NCI-H226 (cell line): ENCODE data around the gene HEMK1.
A peak's percentile ranks its signal among the peaks of the same experiment; 100 is the strongest.

Experiments used
- DNase-seq: peaks from one replicate; pipeline ENCODE4 v3.0.0-alpha.2; 2015

Gene HEMK1

GRCh38 chr3:50568947-50569749, at the start of gene HEMK1:
Gene HEMK1, plus strand, starts transcription at chr3:50569522. Its CDS starts 1,583 bp downstream, at chr3:50571105.
- peak; percentile 69 for DNase-seq

DNA sequence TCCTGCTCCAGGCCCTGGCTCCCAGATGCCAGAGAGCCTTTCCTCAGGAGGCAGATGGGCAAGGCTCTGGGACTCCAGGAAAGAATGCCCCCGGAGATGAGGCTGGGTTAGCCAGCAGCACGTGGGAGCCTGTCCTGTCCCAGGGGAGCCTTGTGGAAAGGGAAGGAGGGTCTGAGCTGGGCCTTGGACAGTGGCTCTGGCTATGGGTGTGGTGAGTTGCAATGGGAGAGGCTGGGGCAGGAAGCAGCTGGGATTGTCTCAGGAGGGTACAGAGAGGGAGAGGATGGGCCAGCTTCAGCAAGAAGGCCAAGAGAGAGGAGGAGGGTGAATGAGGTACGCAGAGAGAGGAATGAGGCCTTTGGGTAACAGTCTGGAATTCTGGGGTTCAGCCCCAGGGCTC, 48.5 kb upstream of the HEMK1 start:
- DNase-seq = no peak

DNA sequence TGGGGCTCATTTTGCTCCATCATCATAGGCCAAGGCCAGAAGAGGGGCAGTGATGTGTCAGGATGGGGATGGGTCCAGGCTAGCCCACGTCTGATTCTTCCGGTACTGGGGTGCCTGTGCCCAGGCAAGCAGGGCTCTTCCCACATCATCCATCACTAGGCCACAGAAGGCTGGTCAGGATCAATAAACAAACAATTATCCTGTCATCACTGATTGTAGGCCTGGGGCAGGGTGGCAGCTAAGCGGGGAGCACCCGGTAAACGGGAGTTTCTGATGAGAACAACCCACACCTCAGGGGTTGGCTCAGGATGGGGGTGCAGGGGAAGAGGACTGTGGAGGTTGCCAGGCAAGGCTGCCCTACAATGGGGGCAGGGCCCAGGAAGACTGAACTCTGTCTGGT, 47.8 kb upstream of the HEMK1 start:
- DNase-seq = no peak

GRCh38 chr3:50523279-50523811, 46.0 kb upstream of the HEMK1 start:
- no peak for DNase-seq

DNA sequence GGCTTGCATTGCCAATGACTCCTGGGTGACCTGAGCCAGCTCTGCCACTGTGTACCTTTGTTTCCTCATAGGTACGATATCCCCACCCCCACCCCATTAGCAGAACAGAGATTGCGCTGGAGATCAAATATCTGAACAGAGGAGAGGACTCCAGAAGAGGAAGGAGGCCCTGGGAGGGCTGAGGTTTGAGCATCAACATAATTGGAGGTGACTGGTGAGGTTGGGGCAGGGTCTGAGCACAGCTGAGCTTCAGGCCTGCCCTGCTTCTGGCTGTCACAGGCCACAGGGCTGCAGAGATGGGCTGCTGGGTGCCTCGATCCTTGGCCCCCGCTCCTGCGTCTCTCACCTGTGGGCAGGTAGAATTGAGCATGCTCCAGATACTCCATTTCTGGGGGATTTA, 44.6 kb upstream of the HEMK1 start:
- no peak for DNase-seq

- no peak for DNase-seq
These were observed 44.0 kb upstream of the HEMK1 start for GRCh38 chr3:50525191-50525910.

DNA sequence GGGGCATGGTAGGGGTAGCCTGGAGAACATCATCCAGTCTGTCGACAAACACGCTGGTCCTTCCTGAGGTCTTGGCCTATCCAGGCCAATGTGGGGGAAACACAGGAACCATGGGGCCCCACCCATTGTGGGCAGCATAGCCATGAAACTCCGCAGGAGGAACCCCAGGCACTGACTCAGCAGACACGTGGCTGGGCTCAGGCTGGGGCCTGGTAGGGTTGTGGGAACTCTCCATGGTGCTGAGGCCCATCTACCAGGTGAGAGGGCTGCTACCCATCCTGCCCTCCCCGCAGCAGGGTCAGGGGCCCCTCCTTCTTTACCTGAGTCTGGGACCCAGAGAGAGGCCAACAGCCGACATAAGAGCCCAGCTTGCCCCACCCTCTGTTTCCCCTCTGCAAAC, 43.3 kb upstream of the HEMK1 start:
- peak; percentile 67 for DNase-seq

- no peak for DNase-seq
These were observed 39.0 kb upstream of the HEMK1 start for GRCh38 chr3:50530001-50530970.

DNA sequence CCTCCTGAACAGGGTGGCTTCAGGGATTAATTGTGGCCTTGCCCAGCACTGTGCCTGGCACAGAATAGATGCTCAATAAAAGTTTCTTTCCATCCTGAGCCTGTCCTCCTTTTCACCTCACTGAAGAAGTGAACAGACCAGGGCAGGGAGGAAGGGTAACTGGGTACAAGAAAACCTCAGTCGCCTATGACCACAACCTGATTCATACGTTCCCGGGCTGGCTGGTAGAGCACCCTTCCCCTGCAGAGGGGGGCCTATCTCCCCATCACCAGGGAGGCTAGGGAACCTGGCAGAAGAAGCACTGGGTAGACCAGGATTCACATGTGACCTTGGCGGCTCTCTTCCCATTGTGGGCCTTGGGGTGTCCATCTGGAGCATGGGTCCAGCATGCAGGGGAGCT, 38.1 kb upstream of the HEMK1 start:
- DNase-seq = no peak

DNA sequence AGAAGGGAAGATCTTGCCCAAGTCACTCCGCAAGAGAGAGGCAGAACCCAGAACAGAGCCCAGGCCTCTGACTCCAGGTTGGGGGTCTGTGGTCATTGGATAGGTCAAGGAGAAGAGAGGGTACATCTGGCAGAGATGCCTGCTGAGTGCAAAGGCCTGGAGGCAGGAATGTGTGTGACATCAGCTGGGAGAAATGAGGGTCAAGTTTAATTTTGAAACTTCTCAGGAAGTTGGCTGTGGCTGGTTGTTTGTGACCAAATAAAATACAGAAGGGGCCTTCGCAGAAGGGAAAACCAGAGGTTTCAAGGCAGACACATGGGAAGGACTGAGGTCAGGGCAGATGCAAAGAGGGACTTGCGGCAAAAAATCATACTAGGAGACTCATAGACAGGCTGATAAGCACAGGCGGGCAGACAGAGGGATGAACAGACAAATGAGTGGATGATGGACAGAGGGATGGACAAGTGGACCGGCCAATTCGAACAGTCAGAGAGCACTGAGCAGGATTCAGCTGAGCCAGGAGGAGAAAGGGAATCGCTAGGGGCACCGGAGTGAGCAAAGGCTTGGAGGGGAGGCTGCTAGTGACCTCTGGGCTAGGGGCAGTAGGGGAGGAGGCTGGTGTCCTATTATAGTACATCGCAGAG, 37.1 kb upstream of the HEMK1 start:
- DNase-seq = no peak

GRCh38 chr3:50533316-50533715, 36.0 kb upstream of the HEMK1 start:
- DNase-seq = no peak

DNA sequence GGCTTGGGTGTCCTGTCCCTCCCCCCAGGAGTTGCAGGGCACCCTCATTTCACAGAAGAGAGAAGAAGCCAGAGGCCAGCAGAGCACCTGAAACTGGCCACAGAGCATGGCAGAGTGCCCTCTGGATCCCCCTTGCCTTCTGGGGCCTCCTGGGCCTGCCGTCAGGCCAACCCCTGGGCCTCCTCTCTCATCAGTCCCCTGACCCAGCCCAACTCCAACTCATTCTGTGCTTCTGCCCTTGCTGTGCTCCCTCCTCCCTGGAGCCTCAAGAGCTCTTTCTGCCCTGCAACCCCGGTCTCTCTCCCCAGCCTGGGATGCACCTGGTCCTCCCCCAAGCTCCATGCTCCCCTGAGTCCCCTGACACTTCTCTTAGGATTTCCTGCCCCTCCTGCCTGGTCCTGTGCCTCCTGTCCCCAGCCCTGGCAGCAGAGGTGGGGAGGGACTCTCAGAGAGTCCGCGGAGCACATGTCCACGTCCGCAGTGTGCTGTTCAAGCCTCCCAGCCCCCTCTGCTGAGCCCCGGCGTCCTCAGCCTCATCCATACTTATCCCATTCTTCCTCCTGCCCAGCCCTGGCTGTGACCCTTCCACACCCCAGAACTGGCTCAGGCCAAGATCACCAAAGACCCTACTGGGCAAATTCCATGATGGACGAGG, 35.4 kb upstream of the HEMK1 start:
- no peak for DNase-seq

- no peak for DNase-seq
These were observed 34.5 kb upstream of the HEMK1 start for GRCh38 chr3:50534681-50535330.

DNA sequence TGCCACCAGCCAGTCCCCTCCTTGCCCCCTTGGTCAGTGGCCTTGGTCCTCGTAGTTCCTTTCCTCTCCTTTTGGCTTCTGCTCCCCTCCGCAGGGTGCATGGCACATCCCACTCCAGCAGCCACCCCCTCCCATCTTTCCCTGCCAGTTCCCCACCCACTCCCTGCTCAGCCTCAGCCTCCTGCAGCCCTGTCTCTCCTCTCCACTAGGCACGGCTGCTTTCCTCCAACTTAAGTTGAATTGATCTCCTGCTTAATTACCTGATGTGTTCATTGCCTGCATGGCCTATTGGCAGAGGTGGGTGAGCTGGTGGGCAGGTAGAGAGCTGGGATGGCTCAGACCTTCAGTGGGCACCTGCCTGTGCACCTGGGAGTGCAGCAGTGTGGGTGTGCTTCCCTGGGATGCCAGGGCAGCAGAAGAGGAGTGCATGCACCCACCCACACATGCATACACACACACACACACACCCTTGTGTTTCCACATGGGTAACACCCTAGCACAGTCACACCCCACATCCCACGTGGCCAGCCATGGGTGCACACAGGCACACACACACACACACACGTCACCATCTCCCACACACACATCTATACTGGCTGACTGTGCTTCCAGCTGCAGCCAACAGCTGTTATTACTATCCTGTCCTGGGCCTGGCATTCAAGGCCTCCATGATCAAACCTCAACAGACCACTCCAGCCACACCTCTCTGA, 32.7 kb upstream of the HEMK1 start:
- DNase-seq = no peak

GRCh38 chr3:50537421-50538129, 31.7 kb upstream of the HEMK1 start:
- no peak for DNase-seq

DNA sequence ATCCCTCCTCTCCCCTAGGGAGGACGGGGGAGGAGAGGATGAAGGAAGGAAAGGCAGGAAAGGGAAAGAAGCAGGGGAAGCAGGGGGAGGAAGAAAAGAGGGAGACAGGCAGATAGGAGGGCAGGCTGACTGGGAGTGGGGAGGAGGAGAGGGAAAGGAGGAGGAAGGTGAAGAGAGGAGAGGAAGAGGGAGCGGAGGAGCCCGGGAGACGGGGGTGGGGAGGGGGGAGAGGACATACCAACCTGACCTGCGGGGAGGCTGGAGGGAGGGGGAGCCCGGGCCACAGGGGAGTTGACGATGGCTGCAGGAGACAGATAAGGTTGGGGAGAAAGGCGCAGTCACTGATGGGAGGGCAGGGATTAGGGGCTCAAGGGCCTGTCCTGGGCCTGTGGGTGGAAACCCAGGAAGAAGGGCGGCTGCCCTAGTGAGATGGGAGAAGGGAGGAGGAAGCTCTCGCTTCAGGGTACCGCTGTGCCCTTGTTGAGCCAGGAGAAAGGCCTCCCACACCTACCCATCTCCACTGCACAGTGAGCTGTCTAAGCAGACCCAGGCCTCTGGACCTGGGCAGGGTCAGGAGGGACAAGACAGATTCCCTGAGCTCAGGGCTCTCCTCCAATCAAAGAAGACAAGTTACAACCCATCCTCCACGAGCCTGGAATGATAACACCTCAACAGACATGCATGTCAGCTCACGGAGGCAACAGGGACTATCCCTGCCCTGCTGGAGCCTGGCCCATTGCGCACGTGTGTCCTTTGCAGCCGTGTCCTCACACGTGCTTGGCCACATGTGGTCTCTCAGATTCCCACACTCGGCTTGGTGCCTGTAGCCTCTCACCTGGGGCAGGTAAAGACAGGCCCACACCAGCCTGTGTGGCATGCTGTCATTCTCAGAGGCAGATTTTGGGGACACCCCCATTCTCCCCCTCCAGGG, 29.7 kb upstream of the HEMK1 start:
- no peak for DNase-seq

DNA sequence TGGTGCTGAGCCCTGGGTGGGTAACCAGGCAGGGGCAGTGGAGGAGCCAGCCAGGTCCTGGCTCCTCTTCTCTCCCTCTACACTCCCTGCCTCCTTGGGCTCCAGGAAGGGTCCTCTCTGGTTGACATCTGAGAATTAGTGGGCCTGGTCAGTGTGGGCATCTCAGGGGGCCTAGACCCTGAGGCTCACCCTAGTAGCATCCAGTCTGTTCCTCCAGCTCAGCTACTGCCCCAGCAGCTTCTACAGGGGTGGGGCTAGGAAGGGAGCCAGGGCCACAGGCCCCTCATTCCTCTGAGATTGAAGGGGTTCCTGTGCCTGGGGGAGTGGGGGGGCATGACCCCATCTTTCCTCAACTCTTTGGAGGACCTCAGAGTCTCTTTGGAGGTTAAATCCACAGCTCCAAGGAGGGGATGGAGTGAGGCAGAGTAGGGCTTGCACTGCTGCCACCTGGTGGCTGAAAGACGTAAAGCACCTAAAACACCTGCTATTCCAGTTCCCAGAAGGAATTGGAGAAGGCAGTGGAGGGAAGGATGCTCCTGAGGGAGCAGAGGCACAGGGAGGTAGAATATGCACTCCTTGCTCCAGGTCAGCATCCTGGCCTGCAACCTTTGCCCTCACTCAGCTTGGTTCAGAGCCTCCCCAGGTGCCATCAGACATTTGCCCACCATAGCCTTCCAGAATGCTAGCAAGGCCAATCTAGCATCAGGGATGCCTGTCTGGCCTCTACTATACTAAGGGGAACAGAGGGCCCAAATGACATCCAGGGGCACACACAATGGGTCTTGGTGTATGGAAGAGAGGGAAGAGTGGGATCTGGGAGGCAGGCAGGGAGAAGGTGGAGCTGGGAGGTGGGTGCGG, 26.9 kb upstream of the HEMK1 start:
- no peak for DNase-seq

GRCh38 chr3:50545781-50546180, 23.5 kb upstream of the HEMK1 start:
- DNase-seq = no peak
